GM21515 (cell line): Measurements from ENCODE around the gene MDM2.
"Not testable (repeated sequence)": the region's sequence is repeated elsewhere in the genome, so short reads cannot be mapped to it uniquely, and the experiment has no call there.

Experiments
- ATAC-seq: cut with Tn5 transposase; IDR thresholded peaks from one replicate; pipeline ENCODE4 v1.9.1; 2021; ENCODE audit not compliant: unreplicated experiment

The MDM2 gene

GRCh38 chr12:68785823-68786222 is 22.2 kb upstream of the MDM2 start:
- ATAC-seq = no peak

- no peak for ATAC-seq
These were observed 21.0 kb upstream of the MDM2 start for GRCh38 chr12:68786929-68787328.

GRCh38 chr12:68788554-68789143 is 19.3 kb upstream of the MDM2 start:
- no peak for ATAC-seq

- no peak for ATAC-seq
These were observed 18.7 kb upstream of the MDM2 start for GRCh38 chr12:68789144-68789878.

- no peak for ATAC-seq
These were observed 17.7 kb upstream of the MDM2 start for GRCh38 chr12:68790081-68790951.

GRCh38 chr12:68790952-68791234 is 17.1 kb upstream of the MDM2 start:
- ATAC-seq = no peak

GRCh38 chr12:68791897-68792481 is 16.0 kb upstream of the MDM2 start:
- no peak for ATAC-seq

- peak; percentile 85 for ATAC-seq
These were observed 15.0 kb upstream of the MDM2 start for GRCh38 chr12:68792952-68793351.

GRCh38 chr12:68793436-68793835 is 14.5 kb upstream of the MDM2 start:
- no peak for ATAC-seq

- no peak for ATAC-seq
These were observed 13.9 kb upstream of the MDM2 start for GRCh38 chr12:68793975-68794652.

- ATAC-seq = no peak
These were observed 13.2 kb upstream of the MDM2 start for GRCh38 chr12:68794653-68795251.

GRCh38 chr12:68796399-68796798 is 11.6 kb upstream of the MDM2 start:
- no peak for ATAC-seq

- no peak for ATAC-seq
These were observed 9.1 kb upstream of the MDM2 start for GRCh38 chr12:68798882-68799234.

- no peak for ATAC-seq
These were observed 7.7 kb upstream of the MDM2 start for GRCh38 chr12:68800294-68800693.

GRCh38 chr12:68801124-68801523 is 6.9 kb upstream of the MDM2 start:
- not testable (repeated sequence) for ATAC-seq

- not testable (repeated sequence) for ATAC-seq
These were observed 5.6 kb upstream of the MDM2 start for GRCh38 chr12:68802372-68802745.

- ATAC-seq = not testable (repeated sequence)
These were observed 4.9 kb upstream of the MDM2 start for GRCh38 chr12:68802911-68803651.

- no peak for ATAC-seq
These were observed 3.9 kb upstream of the MDM2 start for GRCh38 chr12:68803948-68804656.
